Measurements from ENCODE around the gene KIAA1958.

GRCh38 chr9:112631313-112632070, 144.9 kb downstream of the KIAA1958 start:
- TF ChIP-seq JUNB (IDR thresholded peaks at IDR 0.05) (no peak), MYC (IDR thresholded peaks at IDR 0.05; ENCODE audit: borderline replicate concordance, low read length) (no peak), EP300 (IDR thresholded peaks at IDR 0.05) (no peak), TP53 (CRISPR knock-in tag; IDR thresholded peaks at IDR 0.05) (no peak), SMC3 (IDR thresholded peaks at IDR 0.05) (no peak), POLR2A (IDR thresholded peaks at IDR 0.05; ENCODE audit: low read length) (no peak), BHLHE40 (IDR thresholded peaks at IDR 0.05; ENCODE audit: low read depth, low read length) (no peak)
- TF ChIP-seq, protein P1, sequence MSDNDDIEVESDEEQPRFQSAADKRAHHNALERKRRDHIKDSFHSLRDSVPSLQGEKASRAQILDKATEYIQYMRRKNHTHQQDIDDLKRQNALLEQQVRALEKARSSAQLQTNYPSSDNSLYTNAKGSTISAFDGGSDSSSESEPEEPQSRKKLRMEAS (IDR thresholded peaks at IDR 0.05): no peak
- TF ChIP-seq, protein P2, sequence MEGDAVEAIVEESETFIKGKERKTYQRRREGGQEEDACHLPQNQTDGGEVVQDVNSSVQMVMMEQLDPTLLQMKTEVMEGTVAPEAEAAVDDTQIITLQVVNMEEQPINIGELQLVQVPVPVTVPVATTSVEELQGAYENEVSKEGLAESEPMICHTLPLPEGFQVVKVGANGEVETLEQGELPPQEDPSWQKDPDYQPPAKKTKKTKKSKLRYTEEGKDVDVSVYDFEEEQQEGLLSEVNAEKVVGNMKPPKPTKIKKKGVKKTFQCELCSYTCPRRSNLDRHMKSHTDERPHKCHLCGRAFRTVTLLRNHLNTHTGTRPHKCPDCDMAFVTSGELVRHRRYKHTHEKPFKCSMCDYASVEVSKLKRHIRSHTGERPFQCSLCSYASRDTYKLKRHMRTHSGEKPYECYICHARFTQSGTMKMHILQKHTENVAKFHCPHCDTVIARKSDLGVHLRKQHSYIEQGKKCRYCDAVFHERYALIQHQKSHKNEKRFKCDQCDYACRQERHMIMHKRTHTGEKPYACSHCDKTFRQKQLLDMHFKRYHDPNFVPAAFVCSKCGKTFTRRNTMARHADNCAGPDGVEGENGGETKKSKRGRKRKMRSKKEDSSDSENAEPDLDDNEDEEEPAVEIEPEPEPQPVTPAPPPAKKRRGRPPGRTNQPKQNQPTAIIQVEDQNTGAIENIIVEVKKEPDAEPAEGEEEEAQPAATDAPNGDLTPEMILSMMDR (IDR thresholded peaks at IDR 0.05): no peak
